Testis (tissue), 2 donors: ENCODE data around the gene PFKFB3.
A peak's percentile ranks its signal among the peaks of the same experiment; 100 is the strongest.

Experiments
- POLR2A ChIP-seq: fragments of 450-650 bp; IDR thresholded peaks from one replicate; pipeline ENCODE4 v1.6.1; 2017; ENCODE audit warnings: antibody characterized with exemption, mild to moderate bottlenecking, moderate library complexity
- TF ChIP-seq, protein P1 (sequence below), 3 experiments: fragments of 450-650 bp in 2 of 3; fragments of 200-600 bp in 1 of 3; sonication (generic) in 1 of 3; IDR thresholded peaks; one replicate each; pipeline ENCODE4 v1.5.1; 2016 to 2019; ENCODE audit warnings: antibody characterized with exemption in 3 of 3, mild to moderate bottlenecking in 2 of 3, moderate library complexity in 1 of 3

DNA sequence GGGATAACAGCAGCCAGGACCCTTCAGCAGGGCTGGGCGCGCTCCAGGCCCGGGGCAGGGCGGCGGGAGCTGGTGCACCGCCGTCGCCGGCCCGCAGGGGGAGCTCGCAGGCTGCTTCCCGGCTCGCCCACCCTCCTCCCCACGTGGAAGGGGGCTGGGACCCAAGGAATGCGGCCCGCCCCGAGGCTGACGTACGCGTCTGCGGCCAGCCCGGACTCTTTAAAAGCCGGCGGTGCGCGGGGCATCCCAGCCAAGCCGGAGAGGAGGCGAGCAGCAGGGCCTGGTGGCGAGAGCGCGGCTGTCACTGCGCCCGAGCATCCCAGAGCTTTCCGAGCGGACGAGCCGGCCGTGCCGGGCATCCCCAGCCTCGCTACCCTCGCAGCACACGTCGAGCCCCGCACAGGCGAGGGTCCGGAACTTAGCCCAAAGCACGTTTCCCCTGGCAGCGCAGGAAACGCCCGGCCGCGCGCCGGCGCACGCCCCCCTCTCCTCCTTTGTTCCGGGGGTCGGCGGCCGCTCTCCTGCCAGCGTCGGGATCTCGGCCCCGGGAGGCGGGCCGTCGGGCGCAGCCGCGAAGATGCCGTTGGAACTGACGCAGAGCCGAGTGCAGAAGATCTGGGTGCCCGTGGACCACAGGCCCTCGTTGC lies at the start of gene PFKFB3:
- TF ChIP-seq, protein P1, sequence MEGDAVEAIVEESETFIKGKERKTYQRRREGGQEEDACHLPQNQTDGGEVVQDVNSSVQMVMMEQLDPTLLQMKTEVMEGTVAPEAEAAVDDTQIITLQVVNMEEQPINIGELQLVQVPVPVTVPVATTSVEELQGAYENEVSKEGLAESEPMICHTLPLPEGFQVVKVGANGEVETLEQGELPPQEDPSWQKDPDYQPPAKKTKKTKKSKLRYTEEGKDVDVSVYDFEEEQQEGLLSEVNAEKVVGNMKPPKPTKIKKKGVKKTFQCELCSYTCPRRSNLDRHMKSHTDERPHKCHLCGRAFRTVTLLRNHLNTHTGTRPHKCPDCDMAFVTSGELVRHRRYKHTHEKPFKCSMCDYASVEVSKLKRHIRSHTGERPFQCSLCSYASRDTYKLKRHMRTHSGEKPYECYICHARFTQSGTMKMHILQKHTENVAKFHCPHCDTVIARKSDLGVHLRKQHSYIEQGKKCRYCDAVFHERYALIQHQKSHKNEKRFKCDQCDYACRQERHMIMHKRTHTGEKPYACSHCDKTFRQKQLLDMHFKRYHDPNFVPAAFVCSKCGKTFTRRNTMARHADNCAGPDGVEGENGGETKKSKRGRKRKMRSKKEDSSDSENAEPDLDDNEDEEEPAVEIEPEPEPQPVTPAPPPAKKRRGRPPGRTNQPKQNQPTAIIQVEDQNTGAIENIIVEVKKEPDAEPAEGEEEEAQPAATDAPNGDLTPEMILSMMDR (IDR thresholded peaks at IDR 0.05), result peak; percentile 97 to 99 (median 99)
- TF ChIP-seq POLR2A, result peak; percentile 97
